RPMI8226 (cell line): ENCODE results near the gene ZNF213.
"Not testable (repeated sequence)": the region's sequence is repeated elsewhere in the genome, so short reads cannot be mapped to it uniquely, and the experiment has no call there.

Experiments used
- DNase-seq: peaks from one replicate; pipeline ENCODE4 v3.0.0-alpha.2; 2015

The ZNF213 gene

DNA sequence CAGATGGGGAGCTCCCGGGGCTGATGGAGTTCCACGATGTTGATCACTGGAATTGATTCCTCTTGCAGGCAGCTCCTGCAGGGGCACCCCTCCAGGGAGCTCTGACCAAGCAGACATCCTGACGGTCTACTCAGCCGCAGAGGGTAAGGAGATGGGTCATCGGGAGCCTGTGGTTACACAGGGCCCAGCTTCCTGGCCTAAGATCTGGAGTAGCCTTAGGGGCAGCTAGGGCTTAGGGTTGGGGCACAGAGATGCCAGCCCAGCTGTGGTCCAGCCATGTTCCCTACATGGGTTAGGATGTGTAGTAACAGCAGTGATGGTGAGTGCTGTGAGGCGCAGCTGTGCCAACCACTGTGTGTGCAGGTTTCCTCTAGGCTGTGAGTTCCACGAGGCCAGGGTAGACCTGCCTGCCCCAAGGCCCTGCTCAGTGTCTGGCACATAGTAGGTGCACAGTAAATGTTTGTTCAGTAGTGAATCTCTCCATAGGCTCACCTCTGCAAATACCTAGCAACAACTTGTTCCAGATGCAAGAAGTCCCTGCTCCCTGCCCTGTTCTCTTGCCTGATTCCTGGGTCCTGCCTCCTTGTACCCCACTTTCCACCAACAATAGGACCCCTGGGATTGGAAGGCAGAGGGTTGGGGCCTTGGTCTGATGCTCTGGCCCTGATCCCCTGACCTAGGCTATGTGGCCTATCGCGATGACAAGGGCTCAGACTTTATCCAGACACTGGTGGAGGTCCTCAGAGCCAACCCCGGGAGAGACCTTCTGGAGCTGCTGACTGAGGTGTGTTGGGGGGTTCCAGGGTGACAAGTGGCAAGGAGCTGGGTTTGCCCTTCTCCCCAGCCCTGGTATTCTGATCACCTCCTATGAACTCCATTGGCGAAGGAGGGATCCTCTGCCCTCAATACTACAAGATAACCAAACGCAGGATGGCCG is 13.7 kb downstream of the ZNF213 start:
- no peak for DNase-seq

DNA sequence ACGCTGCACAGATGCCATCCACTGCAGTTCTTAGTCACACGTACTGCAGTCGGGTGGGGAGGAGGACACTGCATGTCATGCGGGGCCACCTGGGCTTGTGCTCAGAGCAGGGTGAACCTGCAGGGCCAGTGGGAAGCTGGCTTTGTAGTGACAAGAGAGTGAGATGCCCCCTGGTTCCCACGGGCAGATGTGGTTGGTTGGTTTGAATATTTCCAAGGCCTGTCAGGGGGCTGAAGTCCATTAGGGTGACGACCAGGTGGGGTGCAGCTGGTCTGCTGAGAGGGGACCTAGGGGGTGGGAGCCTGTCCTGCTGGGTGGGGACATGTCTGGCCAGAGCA is 14.3 kb downstream of the ZNF213 start:
- no peak for DNase-seq

- DNase-seq: peak; percentile 84
Observed at GRCh38 chr16:3149630-3150345, 15.0 kb downstream of the ZNF213 start.

DNA sequence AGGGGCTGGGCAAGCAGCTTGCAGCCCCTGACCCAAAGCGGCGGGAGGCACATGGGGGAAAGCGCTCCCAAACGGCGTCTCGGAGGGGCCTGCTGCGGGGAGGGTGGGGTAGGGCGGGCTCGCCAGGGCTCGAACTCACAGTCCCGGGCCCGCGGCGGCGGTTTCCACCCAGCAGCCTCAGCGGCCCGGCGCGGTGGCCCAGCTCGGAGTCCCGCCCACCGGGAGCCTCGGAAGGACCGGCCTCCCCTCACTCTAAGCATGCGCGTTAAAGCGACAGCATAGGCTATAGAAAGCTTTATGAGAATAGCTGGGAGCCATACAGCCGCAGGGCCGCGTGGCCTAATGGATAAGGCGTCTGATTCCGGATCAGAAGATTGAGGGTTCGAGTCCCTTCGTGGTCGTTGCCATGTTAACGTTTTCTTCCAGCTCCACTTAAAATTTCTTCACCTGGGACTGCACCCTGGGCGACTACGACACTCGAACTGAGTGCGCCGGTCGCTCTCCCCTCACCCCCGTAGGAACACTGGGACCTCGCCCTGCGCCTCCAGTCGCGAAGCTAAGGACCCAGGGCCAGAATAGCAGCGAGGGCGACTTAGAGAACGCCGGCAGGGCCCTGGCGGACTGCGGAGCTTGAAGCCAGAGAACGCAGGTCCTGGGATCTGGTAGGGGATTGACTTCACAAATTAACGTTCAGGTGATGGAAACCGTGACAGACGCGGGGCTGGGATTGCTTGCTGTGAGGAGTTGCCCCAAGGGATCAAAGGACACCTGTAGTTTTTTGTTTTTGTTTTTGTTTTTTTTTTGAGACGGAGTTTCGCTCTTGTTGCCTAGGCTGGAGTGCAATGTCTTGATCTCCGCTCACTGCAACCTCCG is 15.8 kb downstream of the ZNF213 start:
- DNase-seq: peak; percentile 99

DNA sequence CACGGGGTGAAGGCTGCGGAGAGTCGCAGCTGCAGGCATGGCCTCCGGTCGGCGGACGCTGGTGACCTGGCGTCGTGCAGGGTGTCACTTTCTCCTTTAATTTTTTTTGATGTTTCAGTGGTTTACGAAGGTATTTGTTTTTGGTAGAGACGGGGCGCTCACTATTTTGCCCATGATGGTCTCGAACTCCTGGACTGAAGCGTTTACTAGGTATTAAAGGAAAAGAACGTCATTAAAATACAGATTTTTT is 17.1 kb downstream of the ZNF213 start:
- DNase-seq: no peak

DNA sequence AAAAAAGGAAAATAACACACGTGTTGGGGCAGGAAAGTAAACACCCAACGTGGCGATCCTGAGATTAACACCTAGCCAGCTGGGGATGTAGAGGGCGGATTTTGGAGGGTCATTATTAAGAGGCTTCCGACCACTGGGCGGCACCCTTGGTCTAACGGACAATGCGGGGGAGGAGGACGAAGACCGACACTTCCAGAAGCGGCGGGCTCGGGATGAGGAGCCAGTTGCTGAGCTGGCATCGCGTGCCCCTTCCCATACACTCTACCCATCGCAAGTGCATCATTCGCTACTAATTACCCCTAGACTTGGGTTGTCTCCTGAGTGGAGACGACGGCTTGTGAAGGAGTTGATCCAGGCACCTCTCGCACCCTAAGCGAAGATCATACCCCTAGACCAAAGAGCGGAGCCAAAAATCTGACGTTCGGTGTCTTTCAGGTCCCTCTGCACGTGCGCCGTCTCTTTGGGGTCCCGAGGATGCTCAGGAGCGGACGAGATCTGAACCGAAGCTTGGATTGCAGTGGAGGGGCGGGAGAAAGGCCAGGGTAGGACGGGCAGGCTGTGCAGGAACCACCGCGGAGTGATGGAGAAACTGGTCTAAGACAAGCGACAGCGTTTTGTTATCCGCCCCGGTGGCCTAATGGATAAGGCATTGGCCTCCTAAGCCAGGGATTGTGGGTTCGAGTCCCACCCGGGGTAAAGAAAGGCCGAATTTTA is 17.6 kb downstream of the ZNF213 start:
- DNase-seq: peak; percentile 97

- no peak for DNase-seq
Observed at GRCh38 chr16:3152991-3153368, 18.2 kb downstream of the ZNF213 start.

- DNase-seq: no peak
Observed at GRCh38 chr16:3155181-3155580, 20.4 kb downstream of the ZNF213 start.

DNA sequence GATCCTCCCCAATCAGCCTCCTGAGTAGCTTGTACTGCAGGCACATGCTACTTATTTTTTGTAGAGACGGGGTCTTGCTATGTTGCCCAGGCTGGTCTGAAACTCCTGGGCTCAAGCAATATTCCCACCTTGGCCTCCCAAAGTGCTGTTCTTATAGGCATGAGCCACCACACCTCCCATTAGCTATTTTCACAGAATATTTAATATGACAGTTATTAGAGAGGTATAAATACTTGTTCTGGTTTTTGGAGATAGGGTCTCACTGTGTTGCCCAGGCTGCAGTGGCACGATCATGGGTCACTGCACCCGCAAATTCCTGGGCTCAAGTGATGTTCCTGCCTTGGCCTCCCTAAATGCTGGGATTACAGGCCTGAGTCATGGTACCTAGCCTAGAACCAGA is 21.1 kb downstream of the ZNF213 start:
- DNase-seq: no peak

DNA sequence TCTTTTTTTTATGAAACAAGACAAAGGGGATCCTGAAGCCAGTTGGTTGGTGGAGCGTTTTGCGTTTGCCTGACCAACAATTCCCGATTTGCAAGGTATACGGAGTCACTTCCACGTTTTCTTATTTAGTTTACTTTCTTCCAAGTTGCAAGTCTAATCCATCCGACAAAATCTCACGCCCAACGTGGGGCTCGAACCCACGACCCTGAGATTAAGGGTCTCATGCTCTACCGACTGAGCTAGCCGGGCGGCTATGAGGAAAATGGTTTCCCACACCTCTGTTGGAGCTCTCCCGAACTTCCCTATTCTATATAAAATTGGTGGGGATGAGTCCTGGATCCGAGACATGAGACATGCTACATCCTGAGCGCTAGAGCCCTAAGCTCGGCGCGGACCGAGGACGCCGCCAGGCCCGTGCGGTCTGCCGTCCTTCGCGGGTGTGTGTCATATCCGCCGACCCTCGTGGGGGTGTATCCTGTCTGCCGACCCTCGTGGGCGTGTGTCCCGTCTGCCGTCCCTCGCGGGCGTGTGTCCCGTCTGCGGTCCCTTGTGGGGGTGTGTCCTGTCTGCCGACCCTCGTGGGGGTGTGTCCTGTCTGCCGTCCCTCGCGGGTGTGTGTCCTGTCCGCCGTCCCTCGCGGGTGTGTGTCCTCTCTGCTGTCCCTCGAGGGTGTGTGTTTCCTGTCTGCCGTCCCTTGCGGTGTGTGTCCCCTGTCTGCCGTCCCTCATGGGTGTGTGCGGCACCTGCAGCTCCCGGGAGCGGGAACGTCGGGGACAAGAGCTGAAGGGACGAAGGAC is 22.6 kb downstream of the ZNF213 start:
- peak; percentile 73 for DNase-seq

GRCh38 chr16:3158026-3158509 is 23.2 kb downstream of the ZNF213 start:
- no peak for DNase-seq

- DNase-seq: peak; percentile 98
Observed at GRCh38 chr16:3158510-3159314, 23.9 kb downstream of the ZNF213 start.

- DNase-seq: no peak
Observed at GRCh38 chr16:3161235-3162018, 26.6 kb downstream of the ZNF213 start.

DNA sequence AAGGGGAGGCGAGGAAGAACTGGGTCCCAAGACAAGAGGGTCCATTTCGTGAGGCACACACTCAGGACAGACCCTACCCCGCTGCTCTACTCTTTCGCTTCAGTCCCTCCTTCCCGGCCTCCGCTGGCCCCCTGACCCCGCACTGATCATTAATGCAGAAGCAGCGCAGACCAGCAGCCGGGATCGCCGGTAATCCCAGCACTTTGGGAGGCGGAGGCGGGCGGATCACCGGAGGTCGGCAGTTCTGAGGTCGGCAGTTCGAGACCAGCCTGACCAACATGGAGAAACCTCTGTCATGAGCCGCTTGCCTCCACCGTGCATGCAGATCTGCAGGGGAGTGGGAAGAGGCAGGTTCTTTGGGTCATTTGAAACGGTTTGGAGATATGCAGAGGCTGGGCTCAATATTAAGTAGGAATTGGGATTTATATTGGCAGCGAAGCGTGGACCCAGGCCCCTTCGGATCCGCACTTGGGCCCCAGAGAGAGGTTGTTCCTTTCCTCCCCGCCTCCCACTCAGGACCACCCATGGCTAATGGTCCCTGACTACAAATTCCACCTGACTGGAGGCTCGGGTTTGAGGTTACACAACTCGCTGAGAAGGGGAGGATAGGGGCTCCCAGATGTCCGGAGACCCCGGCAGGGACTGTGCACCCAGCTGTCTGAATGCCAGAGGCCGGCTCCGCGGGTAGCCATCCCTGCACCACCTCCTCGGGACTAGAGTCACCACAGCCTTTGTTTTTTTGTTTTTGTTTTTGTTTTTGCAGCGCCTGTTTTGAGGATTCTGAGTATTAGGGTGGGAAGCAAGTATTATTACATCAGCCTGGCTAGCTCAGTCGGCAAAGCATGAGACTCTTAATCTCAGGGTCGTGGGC is 29.5 kb downstream of the ZNF213 start:
- no peak for DNase-seq

GRCh38 chr16:3165111-3165822 is 30.4 kb downstream of the ZNF213 start:
- DNase-seq: no peak

DNA sequence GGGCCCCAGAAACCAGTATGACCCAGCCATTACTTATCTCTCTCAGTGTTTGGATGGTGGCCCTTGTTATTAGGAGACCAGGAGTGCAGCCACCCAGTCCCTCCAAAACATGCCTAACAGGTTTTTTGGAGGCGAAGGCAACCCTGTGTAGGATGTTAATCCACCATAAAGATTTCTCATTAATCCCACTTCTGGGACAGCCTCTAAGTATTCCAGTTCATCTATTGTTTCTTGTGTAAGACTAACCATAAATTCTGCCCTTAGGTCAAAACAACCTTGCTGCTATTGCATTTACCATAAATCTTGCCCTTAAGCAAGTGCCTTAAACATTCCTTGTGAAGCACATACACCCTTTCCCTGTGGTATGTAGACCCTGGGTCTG is 31.7 kb downstream of the ZNF213 start:
- DNase-seq: no peak

DNA sequence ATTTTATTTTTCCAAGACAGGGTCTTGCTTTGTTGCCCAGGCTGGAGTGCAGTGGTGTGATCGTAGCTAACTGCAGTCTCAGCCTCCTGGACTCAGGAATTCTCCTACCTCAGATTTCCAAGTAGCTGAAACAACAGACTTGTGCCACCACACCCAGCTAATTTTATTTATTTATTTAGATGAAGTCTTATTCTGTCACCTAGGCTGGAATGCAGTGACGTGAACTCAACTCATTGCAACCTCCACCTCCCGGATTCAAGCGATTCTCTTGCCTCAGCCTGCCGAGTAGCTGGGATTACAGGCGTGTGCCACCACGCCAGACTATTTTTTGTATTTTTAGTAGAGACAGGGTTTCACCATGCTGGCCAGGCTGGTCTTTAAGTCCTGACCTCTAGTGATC is 33.9 kb downstream of the ZNF213 start:
- not testable (repeated sequence) for DNase-seq

DNA sequence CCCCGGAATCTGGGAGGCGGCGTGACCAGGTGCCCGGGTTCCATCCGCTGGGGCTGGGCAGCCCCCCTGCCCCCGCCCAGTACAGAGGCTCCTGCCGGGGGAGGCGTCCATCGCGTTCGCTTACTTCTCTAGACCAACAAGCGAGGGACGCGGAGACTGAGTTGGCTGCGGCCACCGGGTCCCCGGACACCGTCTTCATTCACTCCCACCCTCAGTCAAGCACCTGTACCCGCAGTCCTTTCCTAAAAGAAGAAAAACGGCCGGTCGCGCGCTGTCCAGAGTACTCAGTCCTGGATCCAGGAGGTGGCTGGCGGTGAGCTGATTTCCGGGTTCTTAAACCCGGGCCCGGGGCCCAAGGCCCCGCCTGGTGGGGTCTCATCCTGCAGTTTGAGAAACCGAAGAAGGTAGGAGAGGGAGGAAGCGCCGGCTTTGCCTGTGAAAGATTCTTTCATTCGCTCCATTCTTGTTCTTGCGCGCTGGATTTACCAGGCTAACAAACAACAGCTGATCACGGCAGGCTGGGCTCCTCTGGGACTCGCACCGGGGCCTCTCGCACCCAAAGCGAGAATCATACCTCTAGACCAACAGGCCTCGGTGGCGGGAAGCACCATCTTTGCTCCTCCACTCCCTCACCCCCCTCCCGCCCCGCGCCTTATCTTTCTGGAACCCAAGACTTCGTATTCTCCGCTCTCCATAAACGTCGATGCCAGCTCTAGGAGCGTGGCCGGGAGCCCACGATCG is 35.8 kb downstream of the ZNF213 start:
- no peak for DNase-seq
